ENCODE measurements around the gene RREB1.
A peak's percentile ranks its signal among the peaks of the same experiment; 100 is the strongest.

The RREB1 gene

DNA sequence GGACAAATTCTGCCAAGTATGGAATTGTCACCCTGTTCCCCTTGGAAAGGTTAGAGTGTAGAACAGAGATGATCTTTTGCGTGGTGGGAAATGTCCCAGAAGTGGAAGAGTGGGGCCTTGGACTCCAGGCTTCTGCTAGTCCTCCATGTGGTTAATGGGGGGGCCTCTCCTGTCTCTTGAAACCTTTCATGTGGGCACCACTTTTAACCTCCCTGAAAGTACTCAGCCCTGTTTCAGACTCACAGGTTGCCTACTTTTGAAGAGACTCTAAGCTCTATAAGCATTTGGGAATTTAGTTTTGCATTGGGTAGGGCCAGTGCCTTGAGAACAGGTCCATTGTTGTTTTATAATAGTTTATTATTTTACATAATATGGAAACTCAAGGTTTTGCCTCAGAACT is 17.5 kb downstream of the RREB1 start:
- DNase-seq (ENCODE audit: low spot score), result no peak

DNA sequence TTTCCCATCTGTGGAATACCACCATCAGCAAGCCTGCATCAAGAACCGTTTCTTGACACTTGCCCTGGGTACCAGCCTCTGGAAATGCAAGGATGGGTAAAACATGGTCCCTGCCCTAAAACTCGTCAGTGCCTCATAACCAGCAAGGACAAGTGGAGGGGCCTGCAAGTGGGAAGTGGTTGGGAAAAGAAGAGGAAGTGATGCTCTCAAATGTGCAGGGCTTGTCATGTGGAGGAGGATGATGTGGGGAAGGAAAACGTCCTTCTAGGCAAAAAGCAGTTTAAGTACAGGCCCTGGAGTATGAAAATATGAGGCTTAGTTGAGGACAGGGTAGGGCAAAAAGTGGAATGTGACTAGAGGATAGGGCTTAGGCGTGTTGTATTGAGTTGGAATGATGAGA is 19.0 kb downstream of the RREB1 start:
- DNase-seq (ENCODE audit: low spot score), result no peak

DNA sequence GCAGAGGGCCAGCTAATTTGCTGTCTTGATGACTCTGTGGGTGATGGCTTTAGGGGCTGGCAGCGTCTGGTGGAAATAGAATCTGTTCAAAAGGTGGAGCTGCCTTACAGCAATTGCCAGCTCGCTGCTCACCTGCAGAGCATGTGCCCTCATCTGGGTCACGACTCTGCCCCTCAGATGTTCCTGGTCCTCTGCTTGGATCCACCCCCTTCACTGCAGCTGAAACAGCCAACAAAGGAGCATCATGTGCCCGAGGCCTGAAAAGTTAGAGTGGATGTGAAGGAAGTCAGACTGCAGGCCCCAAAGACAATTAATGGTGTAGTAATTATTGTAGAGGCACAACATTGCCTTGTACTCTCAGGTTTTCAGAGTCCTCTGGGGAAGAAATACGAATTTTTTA is 19.9 kb downstream of the RREB1 start:
- no peak for DNase-seq (ENCODE audit: low spot score)

- no peak for DNase-seq (ENCODE audit: low spot score)
Observed at GRCh38 chr6:7129360-7129759, 21.6 kb downstream of the RREB1 start.

DNA sequence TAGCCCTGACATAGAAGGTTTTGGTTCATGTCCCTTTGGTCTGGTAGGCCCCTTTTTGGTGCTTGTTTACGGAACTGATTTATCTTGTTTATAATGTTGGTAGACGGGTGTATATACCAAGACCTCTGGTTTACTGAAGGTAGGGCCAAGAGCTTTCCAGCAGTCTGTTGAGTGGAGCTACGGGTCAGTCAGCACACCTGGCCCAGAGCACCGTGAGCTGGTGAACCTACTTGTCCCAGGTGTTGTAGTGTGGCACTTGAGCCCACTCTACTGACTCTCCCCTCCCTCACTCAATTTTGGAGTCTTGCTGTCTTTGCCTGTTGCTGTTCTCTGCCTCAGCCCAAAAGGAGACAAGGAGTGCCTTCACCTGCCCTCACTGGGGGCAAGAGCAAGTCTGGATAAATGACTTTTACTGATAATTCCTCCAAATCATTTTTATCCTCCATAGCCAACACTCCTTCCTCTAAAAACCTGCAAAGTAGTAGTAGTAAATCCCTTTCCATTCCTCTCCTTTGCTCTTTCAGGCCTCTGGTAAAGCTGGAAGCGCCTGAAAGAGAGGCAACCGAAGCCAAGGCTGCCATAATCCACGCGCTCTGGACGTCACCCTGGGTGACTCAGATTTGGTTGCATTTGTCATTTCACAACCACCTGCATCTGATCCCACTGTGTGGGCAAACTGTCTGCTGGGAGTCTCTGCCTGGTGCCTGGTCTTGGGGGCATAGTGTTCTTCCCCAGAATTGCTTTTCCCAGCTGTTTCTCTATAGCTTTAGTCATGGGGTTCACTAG is 22.2 kb downstream of the RREB1 start:
- no peak for DNase-seq (ENCODE audit: low spot score)

- DNase-seq (ENCODE audit: low spot score), result no peak
Observed at GRCh38 chr6:7131390-7131789, 23.6 kb downstream of the RREB1 start.

- no peak for DNase-seq (ENCODE audit: low spot score)
Observed at GRCh38 chr6:7132398-7133035, 24.8 kb downstream of the RREB1 start.

DNA sequence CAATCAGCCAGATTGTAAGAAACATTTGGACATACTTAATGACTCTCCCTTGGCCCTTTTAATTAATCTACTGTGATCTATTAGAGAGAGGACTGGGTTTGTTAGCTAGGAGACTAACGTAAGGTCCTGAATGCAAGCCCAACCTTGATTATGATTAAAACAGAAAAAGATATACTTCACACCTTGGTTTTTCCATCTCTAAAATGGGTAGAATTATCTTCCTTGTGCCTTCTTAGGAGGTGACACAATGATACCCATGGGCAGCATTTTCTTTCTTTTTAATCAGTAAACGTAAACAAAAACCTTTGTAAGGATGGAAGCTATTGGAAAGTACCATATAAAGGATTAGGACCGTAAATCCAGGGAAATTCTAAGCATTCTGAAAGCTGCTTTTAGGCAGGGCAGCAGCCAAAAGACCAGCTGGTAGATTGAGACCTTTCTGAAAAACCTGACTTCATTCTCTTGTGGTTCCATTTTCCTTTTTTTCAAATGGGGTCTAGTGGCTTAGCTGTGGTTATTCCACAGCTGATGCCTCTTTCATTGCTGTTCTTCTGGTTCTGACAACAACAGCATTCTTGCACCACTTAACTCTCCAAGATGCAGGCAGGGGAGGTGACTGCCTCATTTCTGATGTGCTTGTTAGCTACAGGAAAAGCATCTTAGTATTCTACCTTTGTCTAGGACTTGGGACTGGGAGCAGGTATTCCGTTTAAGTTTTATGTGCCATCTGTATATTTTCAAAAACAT is 27.4 kb downstream of the RREB1 start:
- no peak for DNase-seq (ENCODE audit: low spot score)

DNA sequence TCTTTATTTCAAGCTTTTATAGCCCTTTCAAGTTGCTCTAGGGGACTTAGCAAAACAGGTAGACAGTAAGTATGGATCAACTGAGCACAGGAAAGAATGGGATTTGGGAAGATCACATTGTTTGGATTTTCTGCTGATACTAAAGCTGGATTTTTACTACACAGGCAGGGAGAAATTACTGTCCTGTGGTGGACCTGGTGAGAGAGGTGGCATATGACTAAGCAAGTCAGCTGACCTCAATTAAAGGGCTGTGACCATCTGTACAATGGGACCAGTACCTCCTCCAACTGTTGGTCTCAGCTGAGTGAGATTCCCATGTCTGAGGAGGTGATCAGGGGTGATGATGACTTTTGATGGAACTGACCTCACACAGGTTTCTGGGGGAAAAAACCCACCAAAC is 28.0 kb downstream of the RREB1 start:
- no peak for DNase-seq (ENCODE audit: low spot score)

DNA sequence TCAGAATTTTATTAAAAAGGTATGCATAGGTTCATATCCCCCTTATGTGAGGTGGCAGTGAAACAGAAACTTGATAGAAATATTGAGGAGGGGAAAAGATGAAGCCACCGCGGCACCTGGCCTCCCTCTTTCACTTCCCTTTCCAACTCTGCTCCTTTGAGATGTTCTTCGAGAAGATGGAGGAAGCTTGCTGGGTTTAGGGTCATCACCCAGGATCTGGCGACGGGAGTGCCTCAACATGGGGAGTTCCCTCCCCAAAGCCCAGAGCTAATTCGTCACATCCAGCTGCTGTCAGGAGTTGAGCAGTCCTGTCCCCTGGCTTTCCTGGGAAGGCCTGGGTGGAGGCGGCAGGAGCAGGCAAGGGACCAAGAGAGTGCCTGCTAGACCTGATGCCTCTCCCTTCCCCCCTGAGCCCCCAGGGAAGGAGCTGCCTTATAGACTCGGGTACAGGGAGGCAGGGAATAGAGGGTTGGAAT is 29.1 kb downstream of the RREB1 start:
- DNase-seq (ENCODE audit: low spot score), result peak; percentile 83

- peak; percentile 62 for DNase-seq (ENCODE audit: low spot score)
Observed at GRCh38 chr6:7137335-7138045, 29.7 kb downstream of the RREB1 start.

- DNase-seq (ENCODE audit: low spot score), result no peak
Observed at GRCh38 chr6:7138046-7138531, 30.3 kb downstream of the RREB1 start.

DNA sequence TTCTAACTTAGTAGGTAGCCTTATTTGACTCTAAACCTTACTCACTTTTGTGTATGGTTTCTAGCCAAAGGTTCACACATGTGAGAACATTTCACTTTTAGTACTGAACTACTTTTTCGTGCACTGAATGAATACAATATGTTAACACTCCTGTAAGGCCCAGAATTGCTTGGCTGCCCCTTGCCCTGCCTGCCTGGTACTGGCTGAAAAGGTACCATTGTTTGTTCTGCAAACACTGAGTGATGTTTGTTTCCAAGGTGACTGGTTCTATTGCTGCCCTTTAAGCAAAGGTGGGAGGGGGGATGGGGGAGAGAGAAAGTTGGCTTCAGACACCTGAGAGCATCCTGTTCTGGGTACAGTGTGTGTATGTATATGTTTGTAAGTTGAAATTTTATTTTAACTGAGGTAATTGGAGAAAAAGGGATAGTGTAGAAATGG is 31.2 kb downstream of the RREB1 start:
- DNase-seq (ENCODE audit: low spot score), result peak; percentile 38

- DNase-seq (ENCODE audit: low spot score), result no peak
Observed at GRCh38 chr6:7139835-7140470, 32.2 kb downstream of the RREB1 start.

GRCh38 chr6:7140631-7141378 is 33.0 kb downstream of the RREB1 start:
- DNase-seq (ENCODE audit: low spot score), result peak; percentile 79

GRCh38 chr6:7142228-7142801 is 34.6 kb downstream of the RREB1 start:
- no peak for DNase-seq (ENCODE audit: low spot score)

GRCh38 chr6:7142918-7143475 is 35.2 kb downstream of the RREB1 start:
- DNase-seq (ENCODE audit: low spot score), result no peak

DNA sequence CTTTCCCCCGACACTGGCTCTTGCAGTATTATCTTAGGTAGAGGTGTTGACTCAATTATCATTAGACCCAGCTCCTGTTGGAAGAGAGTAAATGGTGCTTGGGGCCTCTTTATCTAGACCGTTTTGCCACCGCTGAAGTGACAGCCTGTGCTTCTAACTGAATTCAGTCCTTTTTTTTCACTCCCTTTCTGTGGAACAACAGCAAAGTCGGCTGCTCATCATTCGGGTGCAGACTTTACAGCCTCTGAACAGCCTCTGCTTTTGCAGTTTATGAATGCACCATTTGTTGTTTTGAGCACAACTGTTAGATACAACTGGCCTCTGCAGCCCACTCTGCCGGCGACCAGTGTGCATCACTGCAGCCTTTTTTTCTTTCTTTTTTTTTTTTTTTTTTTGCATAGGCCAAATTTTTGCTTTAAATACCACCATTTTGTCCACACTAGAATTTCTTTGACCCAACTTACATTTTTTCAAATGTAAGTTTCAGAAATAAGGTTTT is 35.8 kb downstream of the RREB1 start:
- DNase-seq (ENCODE audit: low spot score), result no peak

DNA sequence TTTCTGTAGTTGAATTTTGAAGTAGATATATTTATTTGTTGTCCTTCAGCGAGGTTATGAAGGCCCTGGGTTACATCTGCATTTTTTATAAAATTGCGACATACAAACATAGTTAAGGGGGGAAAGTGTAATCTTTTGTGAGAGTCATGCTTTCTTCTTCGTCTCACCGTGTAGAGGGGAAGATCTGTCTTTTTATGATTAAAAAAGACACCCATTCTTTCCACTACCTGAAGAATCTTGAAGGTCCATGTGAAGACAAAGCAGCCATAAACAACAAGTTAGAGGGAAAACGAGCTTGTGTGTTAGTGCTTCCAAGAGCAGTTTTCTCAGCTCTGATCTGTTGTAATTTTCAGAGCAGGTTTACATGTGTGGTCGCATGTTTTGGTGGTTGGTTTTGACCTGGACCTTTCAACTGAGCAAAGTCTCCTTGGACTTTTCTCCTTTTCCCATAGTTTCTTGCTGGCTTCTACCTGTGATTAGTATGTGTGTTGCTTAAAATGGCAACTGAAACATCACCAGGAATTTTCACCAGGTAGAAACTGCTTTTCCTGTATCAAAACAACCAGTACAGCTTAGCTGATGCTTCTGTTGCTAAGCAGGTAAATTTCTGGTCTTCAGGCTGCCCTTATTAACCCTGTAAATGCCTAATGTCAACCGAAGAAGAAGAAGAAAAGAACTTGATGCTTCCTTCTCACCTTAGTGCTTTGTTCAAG is 37.3 kb downstream of the RREB1 start:
- DNase-seq (ENCODE audit: low spot score), result no peak

All from NAMALWA (cell line).